GM13976 (cell line): Measurements from ENCODE around the gene CASP9.
"Not testable (repeated sequence)": the region's sequence is repeated elsewhere in the genome, so short reads cannot be mapped to it uniquely, and the experiment has no call there.

Experiments
- DNase-seq: peaks from one replicate; pipeline ENCODE4 v3.0.0; 2012; ENCODE audit warnings: low spot score
- in situ Hi-C: fragments of 300-500 bp; cut with MboI; formaldehyde crosslinking; loops from one replicate; pipeline ENCODE4 v1.12.0; 2022; ENCODE audit warnings: low sequenced_read_pairs, mixed read lengths, inconsistent platforms; ENCODE audit not compliant: unreplicated experiment
- TF ChIP-seq, protein P1 (sequence below): IDR thresholded peaks from 2 replicates; pipeline ENCODE4 v1.5.1; 2012; ENCODE audit warnings: borderline replicate concordance, mild to moderate bottlenecking; ENCODE audit not compliant: insufficient read depth; ENCODE audit errors: extremely low read depth, missing control alignments, control extremely low read depth

CASP9 gene

DNA sequence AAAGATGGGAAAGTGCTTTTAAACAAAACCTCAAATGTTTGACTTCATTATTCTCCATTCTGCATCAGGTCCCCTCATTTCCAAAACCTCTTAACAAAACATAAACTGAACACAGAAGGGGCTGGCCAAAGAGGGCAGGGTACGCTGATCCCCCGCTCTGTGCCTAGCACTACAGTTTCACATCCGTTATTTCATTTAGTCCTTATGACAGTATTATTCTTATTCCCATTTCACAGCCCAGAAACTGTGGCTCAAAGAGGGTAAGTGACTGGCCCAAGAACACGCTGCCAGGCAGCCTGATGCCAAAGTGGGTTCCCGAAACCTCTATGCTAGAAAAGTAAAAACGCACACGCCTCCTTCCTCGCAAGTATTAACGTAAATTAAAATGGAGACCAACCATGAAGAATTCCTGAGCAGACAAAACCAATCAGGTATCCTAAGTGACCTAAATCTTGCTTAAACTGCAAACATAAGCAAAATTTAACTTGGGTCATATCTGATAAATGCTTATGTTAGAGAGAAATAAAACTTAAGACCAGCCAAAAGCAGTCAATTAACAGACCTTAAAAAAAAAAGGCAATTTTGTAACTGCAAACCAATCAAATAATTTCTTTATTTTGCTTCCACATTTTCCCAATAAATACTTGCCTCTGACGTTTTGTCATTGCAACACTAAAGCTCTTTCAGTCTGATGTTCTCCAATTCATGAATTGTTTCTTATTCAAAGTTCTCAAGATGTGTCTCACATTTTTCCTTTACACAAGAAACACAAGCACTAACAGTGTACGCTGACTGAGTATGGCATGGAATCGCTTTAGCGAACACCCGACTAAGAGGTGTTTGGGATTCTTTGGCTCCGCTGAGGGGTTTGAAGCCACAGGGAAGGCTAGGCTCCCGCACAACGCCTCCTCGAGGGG, 653 bp downstream of the CASP9 start:
- DNase-seq = no peak
- in situ Hi-C loops = no loop called here
- TF ChIP-seq, protein P1, sequence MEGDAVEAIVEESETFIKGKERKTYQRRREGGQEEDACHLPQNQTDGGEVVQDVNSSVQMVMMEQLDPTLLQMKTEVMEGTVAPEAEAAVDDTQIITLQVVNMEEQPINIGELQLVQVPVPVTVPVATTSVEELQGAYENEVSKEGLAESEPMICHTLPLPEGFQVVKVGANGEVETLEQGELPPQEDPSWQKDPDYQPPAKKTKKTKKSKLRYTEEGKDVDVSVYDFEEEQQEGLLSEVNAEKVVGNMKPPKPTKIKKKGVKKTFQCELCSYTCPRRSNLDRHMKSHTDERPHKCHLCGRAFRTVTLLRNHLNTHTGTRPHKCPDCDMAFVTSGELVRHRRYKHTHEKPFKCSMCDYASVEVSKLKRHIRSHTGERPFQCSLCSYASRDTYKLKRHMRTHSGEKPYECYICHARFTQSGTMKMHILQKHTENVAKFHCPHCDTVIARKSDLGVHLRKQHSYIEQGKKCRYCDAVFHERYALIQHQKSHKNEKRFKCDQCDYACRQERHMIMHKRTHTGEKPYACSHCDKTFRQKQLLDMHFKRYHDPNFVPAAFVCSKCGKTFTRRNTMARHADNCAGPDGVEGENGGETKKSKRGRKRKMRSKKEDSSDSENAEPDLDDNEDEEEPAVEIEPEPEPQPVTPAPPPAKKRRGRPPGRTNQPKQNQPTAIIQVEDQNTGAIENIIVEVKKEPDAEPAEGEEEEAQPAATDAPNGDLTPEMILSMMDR = no peak

DNA sequence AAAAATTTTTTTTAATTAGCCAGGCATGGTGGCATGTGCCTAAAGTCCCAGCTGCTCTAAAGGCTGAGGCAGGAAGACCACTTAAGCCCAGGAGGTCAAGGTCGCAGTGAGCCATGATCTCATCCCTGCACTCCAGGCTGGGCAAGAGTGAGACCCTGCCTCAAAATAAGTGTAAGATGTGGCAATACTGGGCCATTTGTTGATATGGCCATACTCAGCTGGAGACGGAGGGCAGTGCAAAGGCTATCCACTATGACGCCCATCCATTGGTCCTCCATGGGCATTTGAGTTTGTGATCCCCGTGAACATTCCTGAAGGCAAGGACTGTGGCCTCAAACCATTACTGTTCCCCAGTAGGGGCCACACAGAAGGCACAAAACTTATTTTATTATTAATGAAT, 1.5 kb downstream of the CASP9 start:
- in situ Hi-C loops = no loop called here
- no peak for DNase-seq
- TF ChIP-seq, protein P1 = no peak

- in situ Hi-C loops = not testable (repeated sequence)
These were observed 2.7 kb downstream of the CASP9 start for GRCh38 chr1:15521206-15521906.

DNA sequence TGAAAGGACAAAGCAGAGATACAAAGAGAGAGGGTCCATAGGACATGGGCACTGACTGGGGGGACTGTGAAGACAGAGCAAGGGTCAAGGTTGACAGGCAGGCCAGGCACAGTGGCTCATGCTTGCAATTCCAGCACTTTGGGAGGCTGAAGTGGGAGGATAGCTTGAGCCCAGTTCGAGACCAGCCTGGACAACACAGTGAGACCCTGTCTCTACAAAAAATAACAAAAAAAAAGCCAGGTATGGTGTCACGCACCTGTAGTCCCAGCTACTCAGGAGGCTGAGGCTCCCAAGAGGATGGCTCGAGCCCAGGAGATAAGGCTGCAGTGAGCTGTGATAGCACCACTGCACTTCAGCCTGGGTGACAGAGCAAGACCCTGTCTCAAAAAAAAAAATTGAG, 4.4 kb downstream of the CASP9 start:
- TF ChIP-seq, protein P1 = no peak
- in situ Hi-C loops = no loop called here
- no peak for DNase-seq

More at GRCh38 chr1:15521206-15521906, 2.7 kb downstream of the CASP9 start:
- DNase-seq = not testable (repeated sequence)

- no peak for DNase-seq
- TF ChIP-seq, protein P1 = no peak
- in situ Hi-C loops = no loop called here
These were observed 8.9 kb downstream of the CASP9 start for GRCh38 chr1:15515022-15515663.

DNA sequence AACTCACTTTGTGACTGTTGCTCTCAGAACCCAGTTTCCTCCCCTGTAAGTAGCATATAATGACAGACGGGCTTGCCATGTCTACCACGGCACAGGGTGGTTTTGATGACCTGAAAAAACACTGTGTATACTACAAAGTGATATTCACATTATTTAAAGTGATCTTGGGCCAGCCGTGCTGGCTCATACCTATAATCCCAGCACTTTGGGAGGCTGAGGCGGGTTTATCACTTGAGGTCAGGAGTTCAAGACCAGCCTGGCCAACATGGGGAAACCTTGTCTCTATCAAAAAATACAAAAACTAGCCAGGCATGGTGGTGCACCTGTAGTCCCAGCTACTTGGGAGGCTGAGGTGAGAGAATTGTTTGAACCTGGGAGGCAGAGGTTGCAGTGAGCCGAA, 9.5 kb downstream of the CASP9 start:
- in situ Hi-C loops = not testable (repeated sequence)

GRCh38 chr1:15513919-15514318, 10.1 kb downstream of the CASP9 start:
- TF ChIP-seq, protein P1 = no peak
- no peak for DNase-seq
- in situ Hi-C loops = no loop called here

More for the DNA sequence above, 9.5 kb downstream of the CASP9 start:
- not testable (repeated sequence) for DNase-seq
